K562 (cell line): ENCODE measurements around the gene ACTG2. TPM values are rescaled to one million over a fixed set of nuclear protein-coding genes. Genes with fewer than 3 reads are reported as not detected.

ENCODE experiments used
- ATAC-seq: fragments of 200-7000 bp; cut with Tn5 transposase; 3 replicates; pipeline ENCODE4 v1.9.1; 2020; ENCODE audit warnings: moderate library complexity
- BruUV-seq: library from RNA; stranded (reverse); fragments of 400-500 nt; replicated peaks from 2 replicates; lab custom pipeline; 2021; lab: Mats Ljungman, UMichigan
- CTCF ChIA-PET: fragments of 300-600 bp; formaldehyde crosslinking; extraction: SDS; loops from one replicate; lab custom pipeline; 2021; ENCODE audit warnings: low intra/inter-chr PET ratio; lab: Yijun Ruan, JAX
- POLR2A ChIA-PET: fragments of 300-600, 350-650 bp; sonication (Branson Sonifier 250); formaldehyde crosslinking; extraction: SDS; loops from one replicate; lab custom pipeline; 2021; ENCODE audit warnings: antibody characterized with exemption, inconsistent platforms; lab: Yijun Ruan, JAX
- DNase-seq, 4 experiments: peaks; one replicate each; pipeline versions ENCODE4 v3.0.0 to v3.0.0-alpha.2; 2011 to 2018; ENCODE audit warnings: low spot score in 3 of 4, mixed read lengths in 3 of 4; ENCODE audit errors: extremely low read depth in 1 of 4
- FAIRE-seq: peaks from 2 replicates; lab custom pipeline; 2011; peaks lifted over from hg19 to GRCh38; lab: Jason Lieb, UNC
- H2AFZ ChIP-seq: 2 replicates; pipeline ENCODE4 v1.6.0; 2011; ENCODE audit warnings: low read depth, low read length, control low read depth, inconsistent platforms
- H3K27ac ChIP-seq: fragments of 200-600 bp; 3 replicates; pipeline ENCODE4 v1.8.0; 2011; ENCODE audit warnings: low read depth, mild to moderate bottlenecking, control low read depth, inconsistent platforms, low read length, moderate library complexity, mixed read lengths; ENCODE audit errors: extremely low read depth
- H3K27me3 ChIP-seq, 2 experiments: fragments of 300-600 bp in 1 of 2; 2 replicates in 1 of 2; 3 replicates in 1 of 2; pipeline versions ENCODE4 v1.6.0 to v1.8.0; 2011; ENCODE audit warnings: inconsistent platforms in 2 of 2, low read length in 2 of 2, mild to moderate bottlenecking in 1 of 2, mixed read lengths in 1 of 2, moderate library complexity in 1 of 2; ENCODE audit not compliant: control insufficient read depth in 2 of 2, insufficient read depth in 2 of 2
- H3K36me3 ChIP-seq: fragments of 300-600 bp; 3 replicates; pipeline ENCODE4 v1.8.0; 2011; ENCODE audit warnings: mild to moderate bottlenecking, low read length, inconsistent platforms; ENCODE audit not compliant: control insufficient read depth, insufficient read depth
- H3K4me1 ChIP-seq, 2 experiments: fragments of 200-600 bp in 1 of 2; replicated peaks in 1 of 2; 2 replicates in 1 of 2; 3 replicates in 1 of 2; pipeline versions ENCODE4 v1.5.1 to v1.8.0; 2011; ENCODE audit warnings: inconsistent platforms in 2 of 2, low read length in 2 of 2, mild to moderate bottlenecking in 1 of 2, mixed read lengths in 1 of 2, moderate library complexity in 1 of 2; ENCODE audit not compliant: control insufficient read depth in 2 of 2, insufficient read depth in 2 of 2
- H3K4me2 ChIP-seq: 2 replicates; pipeline ENCODE4 v1.6.1; 2011; ENCODE audit warnings: low read length, control low read depth, inconsistent platforms, mixed read lengths; ENCODE audit not compliant: insufficient read depth
- H3K4me3 ChIP-seq: fragments of 200-600 bp; sonication (generic), shearing (Covaris generic); 2 replicates; pipeline ENCODE4 v1.5.1; 2016; ENCODE audit warnings: control low read depth, inconsistent platforms
- H3K79me2 ChIP-seq: fragments of 200-600 bp; 3 replicates; pipeline ENCODE4 v1.8.0; 2011; ENCODE audit warnings: low read length, inconsistent platforms; ENCODE audit not compliant: control insufficient read depth, insufficient read depth
- H3K9ac ChIP-seq, 2 experiments: 2 replicates each; pipeline versions ENCODE4 v1.6.0 to v1.6.1; 2011; ENCODE audit warnings: low read depth in 2 of 2, low read length in 2 of 2, control low read depth in 1 of 2, inconsistent platforms in 1 of 2, mild to moderate bottlenecking in 1 of 2, mixed read lengths in 1 of 2; ENCODE audit not compliant: insufficient read depth in 1 of 2
- H3K9me1 ChIP-seq: one replicate; pipeline ENCODE4 v1.6.0; 2011; ENCODE audit warnings: inconsistent platforms, mild to moderate bottlenecking, low read length, moderate library complexity; ENCODE audit not compliant: control insufficient read depth, insufficient read depth
- H3K9me3 ChIP-seq: replicated peaks from 2 replicates; pipeline ENCODE4 v1.5.1; 2011; ENCODE audit warnings: low read depth, low read length, inconsistent platforms; ENCODE audit not compliant: control insufficient read depth, insufficient read depth
- H4K20me1 ChIP-seq: replicated peaks from 2 replicates; pipeline ENCODE4 v1.6.1; 2011; ENCODE audit warnings: low read length, inconsistent platforms, mixed read lengths; ENCODE audit not compliant: control insufficient read depth, insufficient read depth
- CAMTA2 ChIP-seq: fragments of 250-450 bp; sonication (Bioruptor Pico); conservative IDR thresholded peaks from 2 replicates; pipeline ENCODE4 v1.5.1; 2022
- SPI1 ChIP-seq: IDR thresholded peaks from 2 replicates; pipeline ENCODE4 v1.6.1; 2011; ENCODE audit warnings: low read depth, low read length, control low read depth, borderline replicate concordance
- THRAP3 ChIP-seq: fragments of 450-650 bp; IDR thresholded peaks from 2 replicates; pipeline ENCODE4 v1.6.1; 2016; ENCODE audit warnings: mild to moderate bottlenecking, inconsistent platforms, borderline replicate concordance
- ZNF282 ChIP-seq: sonication (generic); formaldehyde crosslinking; IDR thresholded peaks from 2 replicates; pipeline ENCODE4 v1.8.1; 2023; ENCODE audit warnings: missing genetic modification reagents
- ZNF583 ChIP-seq: fragments of 250-450 bp; sonication (Bioruptor Pico); IDR thresholded peaks from 2 replicates; pipeline ENCODE4 v1.4.0; 2020
- ZNF668 ChIP-seq: fragments of 250-450 bp; sonication (Bioruptor Pico); IDR thresholded peaks from 2 replicates; pipeline ENCODE4 v1.8.0; 2022; ENCODE audit warnings: mild to moderate bottlenecking, inconsistent platforms
- WGBS: fragments of 100-300 bp; shearing (Covaris generic); methylation state at CpG from one replicate; pipeline ENCODE4 v1.1.6; 2016; ENCODE audit warnings: low coverage, mixed read lengths; ENCODE audit not compliant: insufficient coverage; ENCODE audit errors: missing lambda C conversion rate; 5-methylcytosine and 5-hydroxymethylcytosine counted together
- in situ Hi-C: fragments of 300-500 bp; cut with MboI; formaldehyde crosslinking; loops from 4 replicates; pipeline ENCODE4 v1.15.0; 2018; ENCODE audit warnings: inconsistent platforms, mixed read lengths
- intact Hi-C: fragments of 100-400 bp; cut with micrococcal nuclease; formaldehyde crosslinking; loops from 2 replicates; pipeline ENCODE4 v1.14.2; 2022
- polyA plus RNA-seq, 8 experiments: library from polyadenylated mRNA; depleted of rRNA in 4 of 8; stranded (reverse) in 5 of 8; unstranded in 3 of 8; fragments of >200 nt; fragmentation: Nextera tagmentation in 2 of 8; fragmentation: Illumina TruSeq in 1 of 8; extraction: Ambion mirVana in 2 of 8; extraction: Trizol in 1 of 8; gene quantifications; 2 replicates each; pipeline versions ENCODE4 v1.2.1 to v1.2.3, GENCODE V29; 2011 to 2014; ENCODE audit warnings: inconsistent platforms in 1 of 8, missing spikeins in 1 of 8
- total RNA-seq, 7 experiments: library from RNA; depleted of rRNA in 6 of 7; stranded (reverse); fragments of >200 nt in 6 of 7; fragmentation: Illumina TruSeq in 2 of 7; extraction: Trizol in 2 of 7; gene quantifications; 2 replicates each; pipeline versions ENCODE4 v1.2.1 to v1.2.3, GENCODE V29; 2011 to 2021; ENCODE audit warnings: low replicate concordance in 1 of 7
- TF ChIP-seq, protein P1 (sequence below): fragments of 450-650 bp; conservative IDR thresholded peaks from 2 replicates; pipeline ENCODE4 v1.6.1; 2016; ENCODE audit warnings: missing genetic modification characterization, low read depth, mild to moderate bottlenecking, control low read depth, missing compliant biosample characterization
- TF ChIP-seq, protein P2 (sequence below): IDR thresholded peaks from 3 replicates; pipeline ENCODE4 v1.6.1; 2011; ENCODE audit warnings: borderline replicate concordance, mild to moderate bottlenecking, moderate library complexity; ENCODE audit not compliant: insufficient read length; ENCODE audit errors: extremely low read depth

Gene ACTG2
- total and polyA plus RNA-seq, 9 of the 15 experiments (the other 6 are each of a cell fraction or from before 2014, with no cell fraction given), result 0.06 to 0.60 TPM; not detected in 7

DNA sequence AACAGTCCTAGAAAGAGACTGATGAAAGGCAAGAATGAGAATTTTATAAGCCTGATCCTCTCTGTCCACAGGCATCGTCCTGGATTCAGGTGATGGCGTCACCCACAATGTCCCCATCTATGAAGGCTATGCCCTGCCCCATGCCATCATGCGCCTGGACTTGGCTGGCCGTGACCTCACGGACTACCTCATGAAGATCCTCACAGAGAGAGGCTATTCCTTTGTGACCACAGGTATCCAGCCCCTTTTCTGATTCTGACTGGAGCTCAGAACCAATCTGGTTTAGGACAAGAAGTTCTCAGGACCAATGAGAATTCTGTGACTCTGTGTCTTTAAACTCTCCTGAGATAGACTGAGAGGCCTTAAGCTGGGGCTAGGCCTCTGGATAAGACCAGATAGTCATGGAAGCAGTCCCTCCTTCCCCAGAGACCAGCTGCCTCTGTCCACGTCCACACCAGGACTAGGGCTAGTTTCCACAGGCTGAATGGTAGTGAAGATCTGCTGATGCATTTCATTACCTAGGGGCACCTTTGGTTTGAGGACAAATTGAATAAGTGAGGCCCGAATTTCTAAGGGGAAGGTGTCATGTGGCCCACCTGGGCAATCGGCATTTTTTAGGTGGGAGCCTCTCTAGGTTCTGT is 20.7 kb downstream of the ACTG2 start (continued):
- TF ChIP-seq, protein P1, sequence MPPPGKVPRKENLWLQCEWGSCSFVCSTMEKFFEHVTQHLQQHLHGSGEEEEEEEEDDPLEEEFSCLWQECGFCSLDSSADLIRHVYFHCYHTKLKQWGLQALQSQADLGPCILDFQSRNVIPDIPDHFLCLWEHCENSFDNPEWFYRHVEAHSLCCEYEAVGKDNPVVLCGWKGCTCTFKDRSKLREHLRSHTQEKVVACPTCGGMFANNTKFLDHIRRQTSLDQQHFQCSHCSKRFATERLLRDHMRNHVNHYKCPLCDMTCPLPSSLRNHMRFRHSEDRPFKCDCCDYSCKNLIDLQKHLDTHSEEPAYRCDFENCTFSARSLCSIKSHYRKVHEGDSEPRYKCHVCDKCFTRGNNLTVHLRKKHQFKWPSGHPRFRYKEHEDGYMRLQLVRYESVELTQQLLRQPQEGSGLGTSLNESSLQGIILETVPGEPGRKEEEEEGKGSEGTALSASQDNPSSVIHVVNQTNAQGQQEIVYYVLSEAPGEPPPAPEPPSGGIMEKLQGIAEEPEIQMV (tag), result no peak

DNA sequence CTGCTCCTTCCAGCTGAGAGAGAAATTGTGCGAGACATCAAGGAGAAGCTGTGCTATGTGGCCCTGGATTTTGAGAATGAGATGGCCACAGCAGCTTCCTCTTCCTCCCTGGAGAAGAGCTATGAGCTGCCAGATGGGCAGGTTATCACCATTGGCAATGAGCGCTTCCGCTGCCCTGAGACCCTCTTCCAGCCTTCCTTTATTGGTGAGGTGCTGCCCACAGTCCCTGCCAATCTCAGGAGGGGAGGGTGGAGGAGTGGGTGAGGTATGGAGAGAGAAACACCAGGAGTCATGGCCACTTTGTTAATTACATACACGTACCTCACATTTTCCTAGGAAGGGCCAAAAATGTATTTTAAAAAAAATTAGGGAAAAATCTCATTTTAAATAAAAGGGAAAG is 21.9 kb downstream of the ACTG2 start:
- in situ Hi-C loops (no loop called here), intact Hi-C loops (no loop called here)
- Histone ChIP-seq H3K9me3 (no peaks in the 10 kb centered on the region), H3K9ac (peak overlapping the region in 1 of 2 experiments; percentile 49; a peak in 1 of 4 replicates), H4K20me1 (no peaks in the 10 kb centered on the region), H3K27me3 (no peaks in the 10 kb centered on the region), H3K27ac (no peak overlapping the region), H3K9me1 (no peaks in the 10 kb centered on the region), H2AFZ (no peak overlapping the region), H3K36me3 (no peaks in the 10 kb centered on the region), H3K4me2 (no peak overlapping the region), H3K4me1 (no peaks in the 10 kb centered on the region), H3K79me2 (no peaks in the 10 kb centered on the region), H3K4me3 (no peak overlapping the region)
- ATAC-seq (no peak), FAIRE-seq (no peak), DNase-seq (no peak)
- no TSS peak for BruUV-seq
- WGBS, result 40% methylated on average over 2 of the region's 4 CpGs
- ChIA-PET POLR2A (no interaction called here), CTCF (no interaction called here)
- no peak for TF ChIP-seq ZNF583 (CRISPR knock-in tag)
- TF ChIP-seq CAMTA2 (CRISPR knock-in tag), result no peak
- TF ChIP-seq THRAP3, result no peak
- no peak for TF ChIP-seq ZNF668 (CRISPR knock-in tag)
- TF ChIP-seq, protein P2, sequence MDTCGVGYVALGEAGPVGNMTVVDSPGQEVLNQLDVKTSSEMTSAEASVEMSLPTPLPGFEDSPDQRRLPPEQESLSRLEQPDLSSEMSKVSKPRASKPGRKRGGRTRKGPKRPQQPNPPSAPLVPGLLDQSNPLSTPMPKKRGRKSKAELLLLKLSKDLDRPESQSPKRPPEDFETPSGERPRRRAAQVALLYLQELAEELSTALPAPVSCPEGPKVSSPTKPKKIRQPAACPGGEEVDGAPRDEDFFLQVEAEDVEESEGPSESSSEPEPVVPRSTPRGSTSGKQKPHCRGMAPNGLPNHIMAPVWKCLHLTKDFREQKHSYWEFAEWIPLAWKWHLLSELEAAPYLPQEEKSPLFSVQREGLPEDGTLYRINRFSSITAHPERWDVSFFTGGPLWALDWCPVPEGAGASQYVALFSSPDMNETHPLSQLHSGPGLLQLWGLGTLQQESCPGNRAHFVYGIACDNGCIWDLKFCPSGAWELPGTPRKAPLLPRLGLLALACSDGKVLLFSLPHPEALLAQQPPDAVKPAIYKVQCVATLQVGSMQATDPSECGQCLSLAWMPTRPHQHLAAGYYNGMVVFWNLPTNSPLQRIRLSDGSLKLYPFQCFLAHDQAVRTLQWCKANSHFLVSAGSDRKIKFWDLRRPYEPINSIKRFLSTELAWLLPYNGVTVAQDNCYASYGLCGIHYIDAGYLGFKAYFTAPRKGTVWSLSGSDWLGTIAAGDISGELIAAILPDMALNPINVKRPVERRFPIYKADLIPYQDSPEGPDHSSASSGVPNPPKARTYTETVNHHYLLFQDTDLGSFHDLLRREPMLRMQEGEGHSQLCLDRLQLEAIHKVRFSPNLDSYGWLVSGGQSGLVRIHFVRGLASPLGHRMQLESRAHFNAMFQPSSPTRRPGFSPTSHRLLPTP, result no peak
- TF ChIP-seq SPI1, result no peak
- no peak for TF ChIP-seq ZNF282
